ENCODE results near the gene TLE3. TPM values are rescaled to one million over a fixed set of nuclear protein-coding genes. Genes with fewer than 3 reads are reported as not detected.

The TLE3 gene
- total RNA-seq, 1 donor from 2014 or later, result 68.9 TPM

- no peak for DNase-seq (ENCODE audit: low spot score in 2 of 2)
- FAIRE-seq, result no peak
Measured at GRCh38 chr15:70053001-70053715, 44.6 kb downstream of the TLE3 start.

- FAIRE-seq (no peak), DNase-seq (ENCODE audit: low spot score in 2 of 2) (no peak)
Measured at GRCh38 chr15:70051948-70052633, 45.6 kb downstream of the TLE3 start.

- no peak for DNase-seq (ENCODE audit: low spot score in 2 of 2)
- FAIRE-seq, result no peak
Measured at GRCh38 chr15:70050970-70051369, 46.7 kb downstream of the TLE3 start.

GRCh38 chr15:70050441-70050840, 47.3 kb downstream of the TLE3 start:
- DNase-seq (ENCODE audit: low spot score in 2 of 2), result no peak
- no peak for FAIRE-seq

GRCh38 chr15:70049701-70050301, 47.9 kb downstream of the TLE3 start:
- FAIRE-seq (no peak), DNase-seq (ENCODE audit: low spot score in 2 of 2) (no peak)

GRCh38 chr15:70048578-70049514, 48.9 kb downstream of the TLE3 start:
- FAIRE-seq, result no peak
- no peak for DNase-seq (ENCODE audit: low spot score in 2 of 2)

GRCh38 chr15:70048198-70048565, 49.5 kb downstream of the TLE3 start:
- no peak for DNase-seq (ENCODE audit: low spot score in 2 of 2)
- FAIRE-seq, result no peak

- DNase-seq (ENCODE audit: low spot score in 2 of 2) (no peak), FAIRE-seq (no peak)
Measured at GRCh38 chr15:70047386-70048197, 50.1 kb downstream of the TLE3 start.

GRCh38 chr15:70046679-70047369, 50.9 kb downstream of the TLE3 start:
- FAIRE-seq (no peak), DNase-seq (ENCODE audit: low spot score in 2 of 2) (no peak)

GRCh38 chr15:70045045-70045444, 52.7 kb downstream of the TLE3 start:
- DNase-seq (ENCODE audit: low spot score in 2 of 2) (no peak), FAIRE-seq (no peak)

GRCh38 chr15:70044168-70044567, 53.5 kb downstream of the TLE3 start:
- FAIRE-seq (no peak), DNase-seq (ENCODE audit: low spot score in 2 of 2) (no peak)

GRCh38 chr15:70043590-70043989, 54.1 kb downstream of the TLE3 start:
- FAIRE-seq (no peak), DNase-seq (ENCODE audit: low spot score in 2 of 2) (no peak)

- DNase-seq (ENCODE audit: low spot score in 2 of 2), result no peak
- FAIRE-seq, result no peak
Measured at GRCh38 chr15:70042553-70043214, 55.0 kb downstream of the TLE3 start.

GRCh38 chr15:70039917-70040316, 57.8 kb downstream of the TLE3 start:
- DNase-seq (ENCODE audit: low spot score in 2 of 2), result no peak
- FAIRE-seq, result no peak

- DNase-seq (ENCODE audit: low spot score in 2 of 2) (no peak), FAIRE-seq (no peak)
Measured at GRCh38 chr15:70038730-70039392, 58.9 kb downstream of the TLE3 start.

- DNase-seq (ENCODE audit: low spot score in 2 of 2) (no peak), FAIRE-seq (no peak)
Measured at GRCh38 chr15:70037292-70037640, 60.5 kb downstream of the TLE3 start.

- DNase-seq (ENCODE audit: low spot score in 2 of 2) (no peak), FAIRE-seq (no peak)
Measured at GRCh38 chr15:70036585-70037291, 61.0 kb downstream of the TLE3 start.

GRCh38 chr15:70035719-70036077, 62.0 kb downstream of the TLE3 start:
- no peak for FAIRE-seq
- DNase-seq (ENCODE audit: low spot score in 2 of 2), result no peak
